ENCODE measurements around the gene REN. TPM values are rescaled to one million over a fixed set of nuclear protein-coding genes. Genes with fewer than 3 reads are reported as not detected.

Gene REN
- total and polyA plus RNA-seq, 12 donors, result 0.24 to 3.6 (median 0.95) TPM; not detected in 3

- TF ChIP-seq CTCF (IDR thresholded peaks at IDR 0.05), result no peak
- no peak for TF ChIP-seq POLR2A (IDR thresholded peaks at IDR 0.05)
- intact Hi-C loops (cut with DNase I), result no loop called here
- no peaks in the 10 kb centered on the region for H3K27me3 ChIP-seq
- H3K4me3 ChIP-seq, result peak overlapping the region in 2 of 4 donors; percentile 28 to 70
- WGBS, 4 donors, result 17 to 56% (median 27%) methylated on average over 4 to 25 of the region's 25 CpGs
- peak in 2 of 7 donors; percentile 8 to 36 for DNase-seq
- peaks cover 3 to 12% of the 10 kb centered on the region in 2 donors for H3K4me1 ChIP-seq (replicated peaks in 1 of 2)
- peak overlapping the region in 2 of 5 donors; percentile 73 to 82 for H3K27ac ChIP-seq
- H3K9me3 ChIP-seq (replicated peaks in 1 of 3), result no peaks in the 10 kb centered on the region
- no peaks in the 10 kb centered on the region for H3K36me3 ChIP-seq (replicated peaks in 1 of 2)
These were observed 13.7 kb downstream of the REN start for GRCh38 chr1:204152310-204153044.

DNA sequence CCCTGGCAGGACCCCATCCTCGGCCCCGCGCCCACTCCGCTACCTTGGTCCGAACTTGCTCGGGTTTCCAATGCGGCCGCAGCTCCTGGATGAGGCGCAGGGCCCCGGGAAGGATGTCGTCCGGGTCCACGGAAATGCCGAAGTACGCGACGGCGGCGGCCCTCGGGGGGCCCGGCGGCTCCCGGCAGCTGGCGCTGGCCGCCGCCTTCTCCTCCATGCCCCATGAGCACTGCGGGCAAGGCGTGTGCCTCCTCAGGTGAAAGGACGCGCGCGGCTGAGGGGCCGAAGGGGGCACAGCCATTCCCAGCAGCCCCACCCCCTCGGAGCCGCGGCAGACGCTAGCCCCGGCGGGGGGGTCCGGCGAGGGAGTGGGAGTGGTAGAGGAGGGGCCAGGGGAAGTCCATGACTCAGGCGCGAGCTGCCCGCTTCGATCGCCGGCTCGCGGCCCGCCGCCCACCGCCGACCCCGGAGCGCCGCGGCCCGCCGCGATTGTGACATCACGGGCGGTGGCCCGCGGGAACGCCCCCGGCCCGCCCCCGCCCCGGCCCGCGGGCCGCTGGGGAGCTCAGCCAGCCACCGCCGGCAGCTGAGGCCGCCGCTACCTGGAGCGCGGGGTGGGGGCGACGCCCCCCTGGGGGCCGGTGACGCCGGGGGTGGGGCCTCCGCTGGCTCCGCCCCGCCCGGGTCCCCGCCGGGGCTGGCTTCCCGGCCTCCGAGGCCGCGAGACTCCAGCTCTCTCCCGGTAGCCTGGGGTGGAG, 14.4 kb downstream of the REN start, which contains the start of gene ETNK2:
TSS of gene ETNK2 (minus strand) at position 493 of the 758 bp plus-strand sequence. CDS start at position 301, 192 bp downstream.
- intact Hi-C loops (cut with DNase I), result no loop called here
- Histone ChIP-seq H3K27ac (peak within 1 kb of the TSS in 3 of 5 donors; percentile 6 to 82 (median 73)), H3K4me3 (peak within 1 kb of the TSS in 2 of 4 donors; percentile 28 to 70), H3K27me3 (no peaks in the 10 kb centered on the region), H3K9me3 (replicated peaks in 1 of 3) (no peaks in the 10 kb centered on the region), H3K4me1 (replicated peaks in 1 of 2) (peaks cover 3 to 12% of the 10 kb centered on the region in 2 donors), H3K36me3 (replicated peaks in 1 of 2) (no peaks in the 10 kb centered on the region)
- TF ChIP-seq POLR2A (IDR thresholded peaks at IDR 0.05), result no peak
- peak in 1 of 6 experiments; percentile 4 for TF ChIP-seq CTCF (IDR thresholded peaks at IDR 0.05)
- peak; percentile 45 to 73 (median 64) for DNase-seq
- WGBS, 4 donors, result 0 to 1% (median 0%) methylated on average over 3 to 94 of the region's 94 CpGs

GRCh38 chr1:204150702-204151551, 15.2 kb downstream of the REN start:
- peak overlapping the region in 2 of 4 donors; percentile 23 to 70 for H3K4me3 ChIP-seq
- WGBS, 4 donors, result 33 to 56% (median 35%) methylated on average over 17 to 33 of the region's 33 CpGs
- H3K27ac ChIP-seq, result peak overlapping the region in 3 of 5 donors; percentile 6 to 82 (median 73)
- H3K36me3 ChIP-seq (replicated peaks in 1 of 2), result no peaks in the 10 kb centered on the region
- no peaks in the 10 kb centered on the region for H3K27me3 ChIP-seq
- intact Hi-C loops (cut with DNase I), result no loop called here
- H3K4me1 ChIP-seq (replicated peaks in 1 of 2), result peaks cover 3 to 12% of the 10 kb centered on the region in 2 donors
- TF ChIP-seq CTCF (IDR thresholded peaks at IDR 0.05) (no peak), POLR2A (IDR thresholded peaks at IDR 0.05) (no peak)
- no peaks in the 10 kb centered on the region for H3K9me3 ChIP-seq (replicated peaks in 1 of 3)
- DNase-seq, result no peak
